Medulla oblongata (tissue), 1 donor: ENCODE data around the gene CMSS1.

Experiments used
- DNase-seq: peaks from one replicate; pipeline ENCODE4 v3.0.0-alpha.2; 2015; ENCODE audit errors: extremely low spot score

Gene CMSS1

GRCh38 chr3:99817437-99818240 lies at the start of gene CMSS1:
Gene CMSS1 (plus strand): TSS chr3:99817862.
- peak; percentile 91 for DNase-seq

- DNase-seq = no peak
Observed at GRCh38 chr3:99768126-99768525, 49.5 kb upstream of the CMSS1 start.

DNA sequence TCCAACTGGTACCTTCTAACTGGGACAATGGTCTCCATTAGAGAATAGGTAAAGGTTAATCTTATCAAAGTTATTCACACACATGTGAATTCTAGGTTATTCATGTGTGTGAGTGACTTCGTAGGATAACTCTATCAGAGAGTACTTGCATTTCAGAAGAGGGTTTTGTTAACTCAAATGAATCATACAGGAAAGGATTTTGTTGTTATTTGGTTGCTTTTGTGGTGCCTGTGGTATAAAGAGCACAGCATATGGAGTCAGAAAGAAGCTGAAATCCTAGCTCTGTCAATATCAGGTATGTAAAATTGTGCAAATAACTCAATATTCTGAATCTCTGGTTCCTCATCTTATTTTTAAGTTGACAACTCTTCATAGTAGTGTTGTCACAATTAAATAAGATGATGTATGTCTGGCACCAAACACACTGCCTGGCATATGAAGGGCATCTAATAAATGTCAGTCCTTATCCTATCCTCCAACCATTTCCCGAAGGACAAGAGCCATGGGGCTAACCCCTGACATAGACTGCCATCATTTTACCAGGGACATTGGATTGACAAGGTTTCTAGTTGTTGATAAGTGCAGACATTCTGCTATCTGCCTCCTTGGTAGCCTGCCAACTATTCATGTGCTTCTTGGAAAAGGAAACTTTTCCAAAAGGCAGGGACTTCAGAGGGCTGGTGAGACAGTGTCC lies 48.7 kb upstream of the CMSS1 start:
- no peak for DNase-seq

- DNase-seq = no peak
Observed at GRCh38 chr3:99772171-99772570, 45.5 kb upstream of the CMSS1 start.

DNA sequence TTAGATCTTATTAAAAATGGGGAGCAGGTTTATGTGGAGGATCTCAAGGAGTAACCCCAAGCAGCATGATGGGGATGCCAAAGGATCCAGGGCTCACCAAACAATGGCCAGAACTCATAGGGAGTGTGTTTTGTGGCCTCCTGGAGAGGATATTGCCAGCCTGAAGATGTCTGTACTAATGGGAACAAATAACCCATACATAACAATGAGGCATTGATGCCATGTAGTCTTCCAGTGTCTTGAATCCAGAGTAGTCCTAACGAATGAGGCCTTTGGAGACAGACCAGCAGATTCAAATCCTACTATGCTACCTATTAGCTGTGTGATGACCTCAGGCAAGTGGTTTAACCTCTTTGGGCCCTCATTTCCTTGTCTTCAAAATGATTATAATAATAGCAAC lies 45.0 kb upstream of the CMSS1 start:
- no peak for DNase-seq

GRCh38 chr3:99774467-99774866 lies 43.2 kb upstream of the CMSS1 start:
- DNase-seq = no peak

DNA sequence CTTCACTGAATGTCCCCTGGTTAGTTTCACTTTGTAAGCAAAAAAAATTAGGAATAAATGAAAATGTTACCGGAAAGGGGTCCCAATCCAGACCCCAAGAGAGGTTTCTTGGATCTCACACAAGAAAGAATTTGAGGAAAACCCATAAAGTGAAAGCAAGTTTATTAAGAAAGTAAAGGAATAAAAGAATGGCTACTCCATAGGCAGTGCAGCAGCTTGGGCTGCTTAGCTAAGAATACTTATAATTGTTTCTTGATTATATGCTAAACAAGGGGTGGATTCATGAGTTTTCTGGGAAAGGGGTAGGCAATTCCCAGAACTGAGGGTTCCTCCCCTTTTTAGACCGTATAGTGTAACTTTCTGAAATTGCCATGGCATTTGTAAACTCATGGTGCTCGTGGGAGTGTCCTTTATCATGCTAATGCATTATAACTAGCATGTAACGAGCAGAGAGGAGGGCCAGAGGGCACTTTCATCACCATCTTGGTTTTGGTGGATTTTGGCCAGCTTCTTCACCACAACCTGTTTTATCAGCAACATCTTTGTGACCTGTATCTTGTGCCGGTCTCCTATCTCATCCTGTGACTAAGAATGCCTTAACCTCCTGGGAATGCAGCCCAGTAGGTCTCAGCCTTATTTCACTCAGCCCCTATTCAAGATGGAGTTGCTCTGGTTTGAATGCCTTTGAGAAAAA lies 41.0 kb upstream of the CMSS1 start:
- DNase-seq = no peak

- DNase-seq = no peak
Observed at GRCh38 chr3:99777210-99777549, 40.5 kb upstream of the CMSS1 start.

DNA sequence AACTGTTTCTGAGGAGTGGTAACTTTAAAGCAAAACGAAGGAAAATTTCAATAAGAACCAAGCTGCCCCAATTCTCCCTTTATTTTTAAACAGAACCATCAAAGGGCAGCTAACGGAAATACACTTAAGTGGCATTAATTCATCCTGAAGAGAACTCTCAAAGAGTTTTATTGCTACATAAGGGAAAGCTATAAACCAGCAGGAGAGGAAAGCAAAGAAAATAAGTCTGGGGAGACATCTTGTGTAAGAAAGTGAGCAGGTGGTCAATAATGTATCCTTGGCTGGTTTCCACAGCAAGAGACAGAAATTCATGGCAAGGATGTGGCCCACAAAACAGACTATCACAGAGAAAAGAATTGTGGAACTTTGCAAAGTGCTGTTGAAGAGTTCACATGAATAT lies 40.0 kb upstream of the CMSS1 start:
- DNase-seq = no peak

GRCh38 chr3:99780749-99781148 lies 36.9 kb upstream of the CMSS1 start:
- DNase-seq = no peak

DNA sequence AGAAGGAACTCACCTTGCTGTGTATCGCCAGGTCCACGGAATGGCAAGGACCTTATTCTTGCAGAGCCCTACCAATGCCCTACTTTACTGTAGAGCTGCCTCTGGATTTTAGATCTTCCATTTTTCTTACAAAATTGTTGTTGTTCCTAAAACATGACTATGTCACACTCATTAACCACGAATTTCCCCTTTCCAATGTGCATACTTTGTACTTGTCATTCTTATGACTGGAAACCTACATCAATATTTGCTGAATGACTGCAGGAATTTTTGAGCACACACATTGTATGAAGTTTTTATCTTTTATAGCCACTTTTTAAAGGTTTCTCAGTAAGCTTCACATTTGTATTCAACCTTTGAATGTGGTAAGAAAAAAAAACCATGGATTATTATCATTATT lies 35.9 kb upstream of the CMSS1 start:
- no peak for DNase-seq

DNA sequence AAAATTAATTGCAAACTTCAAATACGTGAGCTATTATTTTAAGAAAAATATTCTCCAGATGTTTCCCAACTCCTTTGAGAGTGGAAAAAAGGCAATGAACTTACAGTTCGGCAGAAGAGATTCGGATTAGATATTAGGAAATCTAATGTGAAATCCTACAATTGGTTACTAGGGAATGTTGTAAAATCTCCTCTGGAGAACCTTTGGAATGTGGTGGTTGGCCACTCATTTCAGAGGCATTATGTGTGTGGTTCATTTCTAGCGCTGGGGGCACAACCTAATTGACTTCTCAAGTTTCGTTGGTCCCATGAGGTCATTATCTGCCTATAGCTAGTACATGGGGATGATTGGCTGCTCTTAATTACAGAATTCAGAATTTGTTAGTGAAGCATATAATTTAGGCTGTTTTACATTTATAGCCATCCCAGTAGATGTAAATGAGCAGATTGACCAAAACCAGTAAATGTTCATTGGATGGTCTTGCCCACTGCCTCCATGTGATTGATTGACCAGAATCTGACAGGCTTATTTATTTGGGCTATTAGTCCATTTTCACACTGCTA lies 34.6 kb upstream of the CMSS1 start:
- no peak for DNase-seq

- DNase-seq = peak; percentile 47
Observed at GRCh38 chr3:99789011-99789721, 28.5 kb upstream of the CMSS1 start.

DNA sequence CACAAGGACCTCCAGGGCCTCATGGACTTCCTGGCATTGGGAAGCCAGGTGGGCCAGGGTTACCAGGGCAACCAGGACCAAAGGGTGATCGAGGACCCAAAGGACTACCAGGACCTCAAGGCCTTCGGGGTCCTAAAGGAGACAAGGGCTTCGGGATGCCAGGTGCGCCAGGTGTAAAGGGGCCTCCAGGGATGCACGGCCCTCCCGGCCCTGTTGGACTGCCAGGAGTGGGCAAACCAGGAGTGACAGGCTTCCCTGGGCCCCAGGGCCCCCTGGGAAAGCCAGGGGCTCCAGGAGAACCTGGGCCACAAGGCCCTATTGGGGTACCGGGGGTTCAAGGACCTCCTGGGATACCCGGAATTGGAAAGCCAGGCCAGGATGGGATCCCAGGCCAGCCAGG lies 23.2 kb upstream of the CMSS1 start:
- DNase-seq = no peak

DNA sequence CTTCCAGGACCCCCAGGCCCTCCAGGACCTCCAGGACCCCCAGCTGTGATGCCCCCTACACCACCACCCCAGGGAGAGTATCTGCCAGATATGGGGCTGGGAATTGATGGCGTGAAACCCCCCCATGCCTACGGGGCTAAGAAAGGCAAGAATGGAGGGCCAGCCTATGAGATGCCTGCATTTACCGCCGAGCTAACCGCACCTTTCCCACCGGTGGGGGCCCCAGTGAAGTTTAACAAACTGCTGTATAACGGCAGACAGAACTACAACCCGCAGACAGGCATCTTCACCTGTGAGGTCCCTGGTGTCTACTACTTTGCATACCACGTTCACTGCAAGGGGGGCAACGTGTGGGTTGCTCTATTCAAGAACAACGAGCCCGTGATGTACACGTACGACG lies 22.1 kb upstream of the CMSS1 start:
- no peak for DNase-seq

DNA sequence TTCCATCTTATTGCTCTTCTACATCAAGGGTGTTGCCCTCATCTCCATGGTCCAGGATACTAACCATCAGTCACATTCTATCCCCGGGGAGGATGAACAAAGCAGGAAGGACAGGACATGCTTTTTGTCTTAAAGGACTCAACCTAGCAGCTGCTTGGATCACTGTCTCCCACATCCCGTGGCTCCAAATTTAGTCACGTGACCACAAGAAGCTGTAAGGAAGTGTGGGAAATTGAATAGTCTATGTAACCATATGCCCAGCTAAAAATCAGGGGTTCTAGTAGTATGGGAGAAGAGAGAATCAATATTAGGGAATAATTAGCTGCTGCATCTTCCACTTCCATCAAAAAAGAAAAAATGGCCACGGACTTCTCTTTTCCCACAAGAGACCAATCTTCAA lies 18.2 kb upstream of the CMSS1 start:
- no peak for DNase-seq

DNA sequence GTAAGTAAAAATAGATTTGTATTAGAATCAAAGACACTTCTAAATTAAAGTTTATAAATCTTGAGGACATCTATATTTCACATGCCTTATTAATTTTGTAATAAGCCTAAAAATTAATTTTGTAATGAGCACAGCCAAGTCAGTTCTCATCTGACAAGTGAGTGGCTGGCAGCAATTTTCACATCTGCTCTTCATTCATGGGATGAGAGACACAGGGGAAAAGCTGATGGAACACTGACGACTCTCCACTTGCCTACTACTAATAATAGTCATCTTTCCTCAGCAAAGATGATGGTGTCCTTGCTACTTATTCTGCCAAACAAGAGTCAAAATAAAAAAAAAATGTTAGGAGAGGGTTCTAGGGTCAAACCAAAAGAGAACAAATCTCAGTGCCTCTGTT lies 14.4 kb upstream of the CMSS1 start:
- no peak for DNase-seq

- no peak for DNase-seq
Observed at GRCh38 chr3:99805160-99805559, 12.5 kb upstream of the CMSS1 start.

DNA sequence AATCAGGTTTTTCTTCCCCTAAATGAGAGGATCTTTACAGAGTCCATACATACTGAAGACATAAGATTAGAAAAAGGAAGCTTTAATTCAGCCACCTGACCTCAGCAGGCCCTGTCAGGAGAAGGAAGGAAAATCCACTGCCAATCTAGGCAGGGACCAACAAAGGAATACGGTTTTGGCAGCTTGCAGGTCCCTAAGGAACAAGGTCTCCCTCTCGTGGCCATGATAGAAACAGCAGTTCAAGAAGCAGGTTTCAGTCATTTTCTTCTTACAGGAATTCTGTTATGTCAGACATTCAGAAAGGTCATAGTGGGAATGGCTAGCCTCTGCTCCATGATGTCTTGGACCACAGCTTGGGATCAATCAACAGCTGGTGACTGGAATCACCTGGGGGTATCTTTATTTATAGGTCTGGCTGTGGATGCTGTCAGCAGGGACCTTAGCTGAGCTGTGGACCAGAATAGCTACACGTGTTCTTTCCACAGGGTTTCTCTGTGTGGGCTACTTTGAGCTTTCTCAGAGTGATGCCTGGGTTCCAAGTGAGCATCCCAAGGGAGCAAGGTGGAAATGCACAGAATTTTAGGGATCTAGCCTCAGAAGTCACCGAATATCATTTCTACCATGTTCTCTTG lies 9.4 kb upstream of the CMSS1 start:
- DNase-seq = peak; percentile 48

DNA sequence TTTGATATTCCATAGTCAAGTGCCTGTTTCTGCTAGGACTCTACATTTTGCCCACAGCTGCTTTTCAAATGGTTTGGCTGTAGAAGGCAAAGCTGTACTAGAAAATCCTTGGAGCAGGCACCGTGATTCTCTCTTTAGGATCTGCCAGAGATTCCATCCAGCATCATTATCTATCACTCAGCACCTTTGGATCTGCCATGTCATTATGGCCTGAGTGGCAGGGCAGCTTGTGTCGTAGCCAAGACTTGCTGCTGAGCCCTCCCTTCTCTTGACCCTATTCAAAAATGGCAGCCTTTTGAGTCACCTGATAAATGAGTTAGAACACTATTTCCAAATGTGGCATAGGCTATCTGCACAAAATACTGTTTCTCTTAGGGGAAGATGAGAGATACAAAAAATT lies 8.1 kb upstream of the CMSS1 start:
- DNase-seq = no peak

GRCh38 chr3:99810403-99810802 lies 7.3 kb upstream of the CMSS1 start:
- no peak for DNase-seq

DNA sequence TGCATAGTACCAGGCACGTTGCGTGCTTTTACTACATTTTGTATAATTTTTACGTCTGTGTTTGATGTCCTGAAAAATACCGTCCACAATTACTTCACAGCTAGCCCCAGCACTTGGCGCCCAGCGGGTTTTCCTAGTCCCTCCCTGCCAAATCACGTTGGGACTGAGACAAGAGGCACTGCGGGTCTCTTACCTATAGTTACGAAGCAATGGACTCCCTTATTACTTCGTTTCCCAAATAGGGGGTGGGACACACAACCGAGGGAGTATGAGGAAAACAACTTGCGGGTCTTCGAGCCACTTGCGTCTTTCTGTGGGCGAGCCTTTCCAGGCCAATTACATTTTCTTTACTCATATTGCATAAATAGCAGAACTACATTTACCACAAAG lies 620 bp upstream of the CMSS1 start:
- no peak for DNase-seq
